GM12872 (cell line): ENCODE data around the gene TAS2R14.

Experiments
- CTCF ChIP-seq: IDR thresholded peaks from 3 replicates; pipeline ENCODE4 v1.5.1; 2011; ENCODE audit warnings: low read depth, mild to moderate bottlenecking, low read length, moderate library complexity; ENCODE audit not compliant: insufficient read depth

TAS2R14 gene

DNA sequence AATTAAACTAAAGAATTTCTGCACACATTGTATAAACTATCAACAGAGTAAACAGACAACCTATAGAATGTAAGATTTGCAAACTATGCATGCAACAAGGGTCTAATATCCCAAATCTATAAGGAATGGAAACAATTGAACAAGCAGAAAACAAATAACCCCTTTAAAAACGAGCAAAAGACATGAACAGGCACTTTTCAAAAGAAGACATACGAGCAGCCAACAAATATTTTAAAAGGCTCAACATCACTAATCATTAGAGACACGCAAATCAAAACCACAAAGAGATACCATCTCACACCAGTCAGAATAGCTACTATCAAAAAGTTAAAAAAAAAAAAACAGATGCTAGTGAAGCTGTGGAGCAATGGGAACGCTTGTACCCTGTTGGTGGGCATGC lies 34.4 kb downstream of the TAS2R14 start:
- TF ChIP-seq CTCF, result no peak

- TF ChIP-seq CTCF, result no peak
These were observed 37.6 kb downstream of the TAS2R14 start for GRCh38 chr12:10901427-10901826.

GRCh38 chr12:10900972-10901371 lies 38.1 kb downstream of the TAS2R14 start:
- no peak for TF ChIP-seq CTCF

DNA sequence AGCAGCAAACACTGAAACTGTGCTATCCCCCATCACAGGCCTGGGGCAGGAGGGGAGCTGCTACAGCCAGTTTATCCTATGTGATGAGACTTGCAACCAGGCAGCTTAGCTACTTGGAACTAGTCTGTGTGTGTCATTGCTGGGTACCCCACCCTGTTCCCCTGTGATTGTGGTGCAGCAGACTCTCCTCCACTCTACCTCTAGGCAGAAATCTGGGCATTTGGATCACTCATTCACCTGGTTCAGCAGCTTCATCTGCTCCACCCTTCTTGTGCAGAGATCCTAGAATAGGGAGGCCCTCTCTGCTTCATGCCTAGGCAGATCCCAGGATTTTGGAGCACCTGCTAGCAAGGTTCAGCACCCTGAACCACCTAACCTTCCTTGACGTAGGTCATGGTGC lies 38.5 kb downstream of the TAS2R14 start:
- TF ChIP-seq CTCF, result no peak

GRCh38 chr12:10896854-10897253 lies 42.2 kb downstream of the TAS2R14 start:
- no peak for TF ChIP-seq CTCF

- TF ChIP-seq CTCF, result no peak
These were observed 47.1 kb downstream of the TAS2R14 start for GRCh38 chr12:10891937-10892336.

- no peak for TF ChIP-seq CTCF
These were observed 49.8 kb downstream of the TAS2R14 start for GRCh38 chr12:10889226-10889625.
